Kidney glomerular epithelial cell (primary cell): ENCODE measurements around the gene LSP1.
"Not testable (repeated sequence)": the region's sequence is repeated elsewhere in the genome, so short reads cannot be mapped to it uniquely, and the experiment has no call there.

Source experiments
- DNase-seq: peaks from one replicate; lab custom pipeline; 2025; lab: John Stamatoyannopoulos, UW

Gene LSP1

GRCh38 chr11:1928891-1929541 lies 76.1 kb downstream of the LSP1 start:
- no peak for DNase-seq

- DNase-seq, result no peak
These were observed 77.0 kb downstream of the LSP1 start for GRCh38 chr11:1929621-1930461.

GRCh38 chr11:1930462-1930830 lies 77.6 kb downstream of the LSP1 start:
- DNase-seq, result no peak

- DNase-seq, result no peak
These were observed 78.6 kb downstream of the LSP1 start for GRCh38 chr11:1931341-1932104.

- no peak for DNase-seq
These were observed 79.2 kb downstream of the LSP1 start for GRCh38 chr11:1932105-1932480.

- no peak for DNase-seq
These were observed 79.8 kb downstream of the LSP1 start for GRCh38 chr11:1932681-1933080.

- DNase-seq, result no peak
These were observed 80.8 kb downstream of the LSP1 start for GRCh38 chr11:1933416-1934334.

GRCh38 chr11:1934335-1935155 lies 81.7 kb downstream of the LSP1 start:
- no peak for DNase-seq

- DNase-seq, result no peak
These were observed 82.5 kb downstream of the LSP1 start for GRCh38 chr11:1935156-1936071.

- DNase-seq, result no peak
These were observed 83.3 kb downstream of the LSP1 start for GRCh38 chr11:1936072-1936780.

- no peak for DNase-seq
These were observed 84.1 kb downstream of the LSP1 start for GRCh38 chr11:1936781-1937615.

- DNase-seq, result no peak
These were observed 84.9 kb downstream of the LSP1 start for GRCh38 chr11:1937616-1938342.

- DNase-seq, result no peak
These were observed 85.6 kb downstream of the LSP1 start for GRCh38 chr11:1938343-1939005.

- no peak for DNase-seq
These were observed 86.2 kb downstream of the LSP1 start for GRCh38 chr11:1939006-1939625.

GRCh38 chr11:1939788-1940187 lies 86.9 kb downstream of the LSP1 start:
- DNase-seq, result not testable (repeated sequence)
